ENCODE measurements around the gene LIN28B. TPM values are rescaled to one million over a fixed set of nuclear protein-coding genes. Genes with fewer than 3 reads are reported as not detected.

LIN28B gene
- total RNA-seq, 1 donor from 2014 or later: not detected

DNA sequence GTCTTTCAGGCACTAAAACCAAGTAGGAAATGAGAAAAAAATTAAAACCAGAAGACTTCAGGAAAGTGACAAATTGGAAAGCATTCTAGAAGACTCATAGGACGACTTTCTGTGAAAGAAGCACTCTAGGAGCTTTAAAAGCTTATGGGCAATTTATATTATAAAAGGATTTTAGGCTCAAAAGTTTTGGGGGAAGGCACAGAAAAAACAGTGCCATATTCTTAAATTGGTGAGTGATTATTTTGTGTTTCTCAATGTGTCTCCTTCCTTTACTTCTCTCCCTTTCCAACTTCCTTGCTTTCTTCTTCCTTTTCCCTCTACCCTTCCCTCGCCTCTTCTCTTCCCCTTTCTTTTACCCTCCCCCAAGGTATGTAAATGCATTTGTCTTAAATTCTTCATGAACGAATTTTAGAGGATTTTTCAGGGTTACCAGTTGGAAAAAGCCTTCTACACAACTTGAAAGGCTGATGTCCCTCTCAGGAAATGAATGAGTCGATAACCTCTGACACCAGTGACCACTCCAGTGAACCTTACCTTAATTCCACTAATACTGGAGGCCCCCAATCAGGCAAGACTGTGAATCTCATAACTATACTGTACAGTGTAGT, 2.6 kb upstream of the LIN28B start:
- H3K27me3 ChIP-seq: no peaks in the 10 kb centered on the region

DNA sequence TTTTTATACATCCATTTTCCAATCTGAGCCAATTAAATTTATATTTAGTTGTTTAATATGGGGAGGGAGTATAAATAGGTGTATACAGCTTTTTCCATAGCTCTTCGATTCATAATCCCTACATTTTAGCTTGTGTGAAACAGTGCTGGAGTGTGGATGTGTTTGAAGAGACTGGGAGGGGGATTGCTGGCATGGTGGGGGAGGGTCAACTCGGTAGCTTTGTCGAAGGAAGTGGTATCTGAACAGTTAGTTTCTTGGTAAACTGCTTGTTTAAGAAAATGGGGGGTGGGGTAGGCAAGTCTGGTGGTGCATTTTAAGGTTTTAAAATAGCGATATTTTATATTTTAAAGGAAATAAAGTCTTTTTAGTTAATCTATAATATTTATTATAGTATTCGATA, 1.4 kb upstream of the LIN28B start:
- no peaks in the 10 kb centered on the region for H3K4me1 ChIP-seq
- H3K4me3 ChIP-seq: no peak overlapping the region
- H3K27ac ChIP-seq: no peak overlapping the region
- no peak for DNase-seq (ENCODE audit: low spot score in 2 of 2)
- intact Hi-C loops (cut with DNase I): no loop called here
- TF ChIP-seq, protein P1, sequence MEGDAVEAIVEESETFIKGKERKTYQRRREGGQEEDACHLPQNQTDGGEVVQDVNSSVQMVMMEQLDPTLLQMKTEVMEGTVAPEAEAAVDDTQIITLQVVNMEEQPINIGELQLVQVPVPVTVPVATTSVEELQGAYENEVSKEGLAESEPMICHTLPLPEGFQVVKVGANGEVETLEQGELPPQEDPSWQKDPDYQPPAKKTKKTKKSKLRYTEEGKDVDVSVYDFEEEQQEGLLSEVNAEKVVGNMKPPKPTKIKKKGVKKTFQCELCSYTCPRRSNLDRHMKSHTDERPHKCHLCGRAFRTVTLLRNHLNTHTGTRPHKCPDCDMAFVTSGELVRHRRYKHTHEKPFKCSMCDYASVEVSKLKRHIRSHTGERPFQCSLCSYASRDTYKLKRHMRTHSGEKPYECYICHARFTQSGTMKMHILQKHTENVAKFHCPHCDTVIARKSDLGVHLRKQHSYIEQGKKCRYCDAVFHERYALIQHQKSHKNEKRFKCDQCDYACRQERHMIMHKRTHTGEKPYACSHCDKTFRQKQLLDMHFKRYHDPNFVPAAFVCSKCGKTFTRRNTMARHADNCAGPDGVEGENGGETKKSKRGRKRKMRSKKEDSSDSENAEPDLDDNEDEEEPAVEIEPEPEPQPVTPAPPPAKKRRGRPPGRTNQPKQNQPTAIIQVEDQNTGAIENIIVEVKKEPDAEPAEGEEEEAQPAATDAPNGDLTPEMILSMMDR (IDR thresholded peaks at IDR 0.05): no peak
- H3K9me3 ChIP-seq: no peaks in the 10 kb centered on the region
- no peaks in the 10 kb centered on the region for H3K36me3 ChIP-seq
- H3K27me3 ChIP-seq: no peaks in the 10 kb centered on the region

More for the DNA sequence above, 2.6 kb upstream of the LIN28B start:
- TF ChIP-seq, protein P1 (IDR thresholded peaks at IDR 0.05): no peak
- no peak for DNase-seq (ENCODE audit: low spot score in 2 of 2)
- H3K4me3 ChIP-seq: no peak overlapping the region
- intact Hi-C loops (cut with DNase I): no loop called here
- no peak overlapping the region for H3K27ac ChIP-seq
- no peaks in the 10 kb centered on the region for H3K9me3 ChIP-seq
- no peaks in the 10 kb centered on the region for H3K4me1 ChIP-seq
- no peaks in the 10 kb centered on the region for H3K36me3 ChIP-seq

DNA sequence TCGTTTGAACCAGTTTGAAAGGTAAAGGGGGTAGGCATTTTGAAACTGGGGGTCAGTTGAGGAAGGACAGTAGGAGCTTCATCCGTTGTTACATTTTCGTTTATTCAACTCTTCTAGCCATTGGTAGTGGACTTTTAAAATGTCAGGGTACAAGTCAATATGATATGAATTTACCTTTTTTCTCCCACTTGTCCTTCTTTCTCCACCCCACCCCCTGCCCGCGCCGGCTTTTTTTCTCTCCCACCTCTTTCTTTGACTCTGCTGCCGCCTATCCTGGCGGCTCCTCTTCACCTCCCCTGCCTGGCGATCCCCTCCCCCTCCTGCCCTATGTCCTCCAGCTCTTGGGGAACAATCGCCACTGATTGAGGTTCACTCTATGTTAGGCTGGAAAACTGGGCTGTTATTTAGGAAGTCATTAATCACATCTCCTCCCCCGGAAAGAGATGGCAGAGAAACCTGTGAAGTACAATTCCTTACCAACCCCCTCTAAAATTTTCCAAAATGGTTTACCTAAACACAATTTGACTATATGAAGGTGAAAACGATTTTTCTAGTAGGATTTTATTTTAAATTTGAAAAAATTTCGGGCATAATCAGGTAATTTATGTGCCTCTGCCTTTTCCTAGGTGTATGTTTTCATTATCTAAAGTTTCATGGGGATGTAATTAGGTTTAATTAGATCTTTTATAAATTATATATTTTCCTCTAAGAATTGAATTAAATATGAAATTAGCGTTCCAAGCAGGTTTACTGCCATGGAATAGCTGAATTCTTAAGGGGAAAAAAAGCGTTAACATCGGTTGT, 778 bp upstream of the LIN28B start:
- Histone ChIP-seq H3K36me3 (no peaks in the 10 kb centered on the region), H3K4me1 (no peaks in the 10 kb centered on the region), H3K4me3 (no peak overlapping the region), H3K9me3 (no peaks in the 10 kb centered on the region), H3K27ac (no peak overlapping the region), H3K27me3 (no peaks in the 10 kb centered on the region)
- no peak for DNase-seq (ENCODE audit: low spot score in 2 of 2)
- TF ChIP-seq, protein P1 (IDR thresholded peaks at IDR 0.05): no peak
- intact Hi-C loops (cut with DNase I): no loop called here

DNA sequence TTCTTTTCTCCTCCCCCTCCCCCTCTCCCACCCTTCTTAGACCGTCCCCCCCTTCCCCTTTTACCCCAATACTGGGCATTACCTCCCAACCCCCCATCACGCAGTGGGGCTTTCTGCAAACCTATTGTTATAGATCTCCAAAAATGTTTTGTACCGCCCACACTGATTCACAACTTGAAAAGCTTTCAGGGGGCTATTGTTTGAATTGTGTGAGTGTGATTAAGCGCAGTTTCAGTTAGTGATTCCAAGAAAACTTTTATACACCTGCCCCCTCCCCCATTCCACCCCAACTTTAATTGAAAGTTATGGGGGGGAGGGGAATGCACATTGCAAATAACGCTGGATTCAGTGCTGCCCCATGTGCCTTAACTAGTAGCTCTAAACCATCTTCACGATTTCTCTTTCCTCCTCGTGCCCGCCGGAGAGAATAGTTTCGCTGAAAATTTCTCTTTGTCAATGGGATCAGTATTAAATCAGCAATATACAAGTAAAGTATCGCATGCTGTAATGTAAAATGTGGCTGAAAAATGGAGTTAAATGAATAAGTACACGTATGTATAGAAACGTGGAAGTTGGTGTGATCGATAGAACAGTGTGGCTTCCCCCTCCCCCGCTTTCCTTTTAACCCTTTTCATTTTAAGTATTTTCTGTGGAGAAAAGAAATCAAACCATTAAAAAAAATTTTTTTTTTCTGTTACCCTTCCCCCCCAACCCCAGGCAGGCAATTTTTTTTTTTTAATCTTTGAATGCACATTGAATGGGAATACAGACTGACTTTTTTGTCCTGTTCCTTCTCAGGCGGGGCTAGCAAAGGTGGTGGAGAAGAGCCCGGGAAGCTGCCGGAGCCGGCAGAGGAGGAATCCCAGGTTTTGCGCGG, 632 bp downstream of the LIN28B start:
- TF ChIP-seq, protein P1 (IDR thresholded peaks at IDR 0.05): no peak
- no peaks in the 10 kb centered on the region for H3K4me1 ChIP-seq
- H3K36me3 ChIP-seq: no peaks in the 10 kb centered on the region
- intact Hi-C loops (cut with DNase I): no loop called here
- H3K9me3 ChIP-seq: no peaks in the 10 kb centered on the region
- DNase-seq (ENCODE audit: low spot score in 2 of 2): no peak
- no peaks in the 10 kb centered on the region for H3K27me3 ChIP-seq
- no peak overlapping the region for H3K27ac ChIP-seq
- no peak overlapping the region for H3K4me3 ChIP-seq

DNA sequence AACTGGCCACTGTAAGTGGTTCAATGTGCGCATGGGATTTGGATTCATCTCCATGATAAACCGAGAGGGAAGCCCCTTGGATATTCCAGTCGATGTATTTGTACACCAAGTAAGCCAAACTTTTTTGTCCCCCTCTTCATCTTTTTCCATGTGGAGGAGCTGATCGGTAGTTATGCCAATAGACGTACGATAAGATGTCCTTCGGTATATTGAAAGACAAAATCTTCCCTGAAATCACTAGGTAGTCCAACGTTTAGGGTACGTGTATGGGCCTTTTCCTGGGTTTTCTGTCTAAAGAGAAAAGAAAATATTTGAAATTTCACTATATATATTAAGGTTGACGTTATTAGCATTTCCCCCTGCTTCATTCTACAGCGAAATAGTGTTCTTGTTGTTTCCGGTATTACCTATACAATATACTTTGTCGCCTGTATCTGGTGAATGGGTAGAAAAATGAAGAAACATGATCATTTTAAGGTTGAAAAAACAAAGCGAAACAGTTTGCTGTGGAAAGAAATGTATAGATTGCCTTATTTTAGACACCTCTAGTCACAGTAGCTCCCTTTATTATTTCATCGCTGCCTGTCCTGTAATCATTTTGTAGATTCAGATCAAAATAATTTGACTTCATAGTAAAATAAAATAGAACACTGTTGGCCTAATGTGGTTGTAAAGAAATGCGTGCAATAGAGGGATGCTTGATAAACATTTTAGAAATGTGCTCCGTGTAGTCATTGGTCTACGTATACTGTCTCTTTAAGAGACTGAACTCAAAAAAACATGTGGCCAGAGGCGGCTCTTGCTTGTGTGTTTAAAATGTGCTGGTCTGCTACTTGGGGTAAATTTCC, 1.5 kb downstream of the LIN28B start:
- Histone ChIP-seq H3K27me3 (no peaks in the 10 kb centered on the region), H3K27ac (no peak overlapping the region), H3K4me3 (no peak overlapping the region), H3K4me1 (no peaks in the 10 kb centered on the region), H3K36me3 (no peaks in the 10 kb centered on the region), H3K9me3 (no peaks in the 10 kb centered on the region)
- no peak for DNase-seq (ENCODE audit: low spot score in 2 of 2)
- intact Hi-C loops (cut with DNase I): no loop called here
- TF ChIP-seq, protein P1 (IDR thresholded peaks at IDR 0.05): no peak
